HepG2 (cell line): ENCODE measurements around the gene SPRY1. TPM values are rescaled to one million over a fixed set of nuclear protein-coding genes. Genes with fewer than 3 reads are reported as not detected.

ENCODE experiments used
- ATAC-seq: fragments of 200-7000 bp; cut with Tn5 transposase; 3 replicates; pipeline ENCODE4 v1.9.1; 2020; ENCODE audit warnings: mild to moderate bottlenecking, moderate library complexity
- BruUV-seq: library from RNA; stranded (reverse); fragments of 400-500 nt; replicated peaks from 2 replicates; lab custom pipeline; 2021; lab: Mats Ljungman, UMichigan
- CTCF ChIA-PET: fragments of 300-600 bp; formaldehyde crosslinking; extraction: SDS; loops from one replicate; lab custom pipeline; 2021; ENCODE audit warnings: low total read pairs, inconsistent platforms, low intra/inter-chr PET ratio; lab: Yijun Ruan, JAX
- POLR2A ChIA-PET: fragments of 350-600 bp; sonication (Branson Sonifier 250); formaldehyde crosslinking; loops from one replicate; lab custom pipeline; 2020; ENCODE audit warnings: antibody characterized with exemption, inconsistent platforms; lab: Yijun Ruan, JAX
- DNase-seq: peaks from one replicate; pipeline ENCODE4 v3.0.0-alpha.2; 2015; ENCODE audit warnings: low spot score
- FAIRE-seq: peaks from 3 replicates; lab custom pipeline; 2011; peaks lifted over from hg19 to GRCh38; lab: Jason Lieb, UNC
- H2AFZ ChIP-seq: one replicate; pipeline ENCODE4 v1.6.1; 2011; ENCODE audit warnings: low read length, inconsistent platforms
- H3K27ac ChIP-seq: fragments of 300-600 bp; 3 replicates; pipeline ENCODE4 v1.8.0; 2011; ENCODE audit warnings: mixed run types, mild to moderate bottlenecking, mixed read lengths, low read length, inconsistent platforms; ENCODE audit not compliant: insufficient read depth; ENCODE audit errors: extremely low read length
- H3K27me3 ChIP-seq, 2 experiments: fragments of 200-600 bp in 1 of 2; 2 replicates in 1 of 2; 3 replicates in 1 of 2; pipeline versions ENCODE4 v1.6.0 to v1.8.0; 2011; ENCODE audit warnings: low read length in 2 of 2, mild to moderate bottlenecking in 2 of 2, moderate library complexity in 2 of 2, inconsistent platforms in 1 of 2; ENCODE audit not compliant: insufficient read depth in 2 of 2, control insufficient read depth in 1 of 2
- H3K36me3 ChIP-seq, 2 experiments: fragments of 200-600 bp in 1 of 2; replicated peaks in 1 of 2; 2 replicates in 1 of 2; 3 replicates in 1 of 2; pipeline versions ENCODE4 v1.5.1 to v1.8.0; 2011; ENCODE audit warnings: low read length in 2 of 2, inconsistent platforms in 1 of 2; ENCODE audit not compliant: insufficient read depth in 2 of 2, control insufficient read depth in 1 of 2
- H3K4me1 ChIP-seq: 2 replicates; pipeline ENCODE4 v1.5.1; 2012; ENCODE audit warnings: low read length, inconsistent platforms; ENCODE audit not compliant: insufficient read depth
- H3K4me2 ChIP-seq: 2 replicates; pipeline ENCODE4 v1.6.0; 2011; ENCODE audit warnings: low read depth, low read length, inconsistent platforms
- H3K4me3 ChIP-seq, 3 experiments: fragments of 200-600 bp in 1 of 3; sonication (generic), shearing (Covaris generic) in 1 of 3; replicated peaks in 1 of 3; 2 replicates each; pipeline ENCODE4 v1.5.1; 2011 to 2016; ENCODE audit warnings: low read length in 3 of 3, inconsistent platforms in 2 of 3, low read depth in 2 of 3, mild to moderate bottlenecking in 2 of 3, control low read depth in 1 of 3, mixed read lengths in 1 of 3; ENCODE audit not compliant: insufficient read depth in 1 of 3
- H3K79me2 ChIP-seq: one replicate; pipeline ENCODE4 v1.6.1; 2011; ENCODE audit warnings: low read length, inconsistent platforms; ENCODE audit not compliant: insufficient read depth
- H3K9ac ChIP-seq: 2 replicates; pipeline ENCODE4 v1.6.0; 2011; ENCODE audit warnings: mild to moderate bottlenecking, low read depth, low read length, inconsistent platforms; ENCODE audit not compliant: insufficient read depth
- H3K9me3 ChIP-seq: 2 replicates; pipeline ENCODE4 v1.5.1; 2012; ENCODE audit warnings: mild to moderate bottlenecking, low read length
- H4K20me1 ChIP-seq: 2 replicates; pipeline ENCODE4 v1.6.0; 2011; ENCODE audit warnings: inconsistent platforms, mild to moderate bottlenecking, low read length, moderate library complexity; ENCODE audit not compliant: insufficient read depth
- CREM ChIP-seq, 2 experiments: sonication (generic) in 1 of 2; formaldehyde crosslinking in 1 of 2; IDR thresholded peaks; 2 replicates each; pipeline versions ENCODE4 v1.4.0 to v1.6.1; 2016 to 2020; ENCODE audit warnings: antibody characterized with exemption in 1 of 2, mild to moderate bottlenecking in 1 of 2, missing genetic modification reagents in 1 of 2
- FOSL2 ChIP-seq: sonication (generic); formaldehyde crosslinking; IDR thresholded peaks from 2 replicates; pipeline ENCODE4 v1.4.0; 2020; ENCODE audit warnings: missing genetic modification reagents
- HDAC1 ChIP-seq: sonication (generic); formaldehyde crosslinking; IDR thresholded peaks from 2 replicates; pipeline ENCODE4 v1.5.1; 2020; ENCODE audit warnings: mild to moderate bottlenecking, missing genetic modification reagents
- LRRFIP1 ChIP-seq: sonication (generic); formaldehyde crosslinking; conservative IDR thresholded peaks from 2 replicates; pipeline ENCODE4 v1.4.0; 2020; ENCODE audit warnings: missing genetic modification reagents
- MED13 ChIP-seq: sonication (generic); formaldehyde crosslinking; IDR thresholded peaks from 2 replicates; pipeline ENCODE4 v1.5.0; 2020; ENCODE audit warnings: missing genetic modification reagents
- NBN ChIP-seq: fragments of 450-650 bp; conservative IDR thresholded peaks from 2 replicates; pipeline ENCODE4 v1.6.1; 2017
- PAX8 ChIP-seq: sonication (generic); formaldehyde crosslinking; IDR thresholded peaks from 2 replicates; pipeline ENCODE4 v1.8.0; 2022; ENCODE audit warnings: mild to moderate bottlenecking, missing genetic modification reagents, borderline replicate concordance
- SP5 ChIP-seq: IDR thresholded peaks from 2 replicates; pipeline ENCODE4 v1.6.1; 2016; ENCODE audit warnings: low read depth, borderline replicate concordance
- ZBED4 ChIP-seq: sonication (generic); formaldehyde crosslinking; IDR thresholded peaks from 2 replicates; pipeline ENCODE4 v1.4.0; 2020; ENCODE audit warnings: missing genetic modification reagents, borderline replicate concordance
- ZBTB4 ChIP-seq: sonication (generic); formaldehyde crosslinking; IDR thresholded peaks from 2 replicates; pipeline ENCODE4 v1.4.0; 2020; ENCODE audit warnings: missing genetic modification reagents, mild to moderate bottlenecking, borderline replicate concordance
- ZMYM4 ChIP-seq: sonication (generic); formaldehyde crosslinking; IDR thresholded peaks from 2 replicates; pipeline ENCODE4 v1.8.1; 2023; ENCODE audit warnings: mild to moderate bottlenecking, missing genetic modification reagents
- ZNF12 ChIP-seq: sonication (generic); formaldehyde crosslinking; IDR thresholded peaks from 2 replicates; pipeline ENCODE4 v1.5.0; 2020; ENCODE audit warnings: missing genetic modification reagents
- ZNF274 ChIP-seq: sonication (generic); formaldehyde crosslinking; IDR thresholded peaks from 2 replicates; pipeline ENCODE4 v1.5.1; 2020; ENCODE audit warnings: mild to moderate bottlenecking, missing genetic modification reagents
- ZNF780A ChIP-seq: sonication (generic); formaldehyde crosslinking; IDR thresholded peaks from 2 replicates; pipeline ENCODE4 v1.8.0; 2022; ENCODE audit warnings: mild to moderate bottlenecking, missing genetic modification reagents, moderate library complexity
- WGBS: methylation state at CpG from one replicate; pipeline ENCODE4 v1.1.6; 2017; ENCODE audit warnings: low lambda C conversion rate; 5-methylcytosine and 5-hydroxymethylcytosine counted together
- in situ Hi-C: cut with HindIII; loops from 2 replicates; pipeline ENCODE4 v1.10.0; 2017; ENCODE audit warnings: low pct_unique_long_range_greater_than_20kb; ENCODE audit not compliant: extremely low pct_ligation_motif_present
- intact Hi-C: fragments of 100-400 bp; cut with micrococcal nuclease; formaldehyde crosslinking; loops from one replicate; pipeline ENCODE4 v1.10.0; 2022; ENCODE audit not compliant: unreplicated experiment
- polyA plus RNA-seq, 8 experiments: library from polyadenylated mRNA; depleted of rRNA in 3 of 8; stranded (reverse) in 7 of 8; unstranded in 1 of 8; fragments of >200 nt; fragmentation: Illumina TruSeq in 4 of 8; extraction: Trizol in 4 of 8; gene quantifications; 2 replicates each; pipeline versions ENCODE4 v1.2.1 to v1.2.3, GENCODE V29; 2011 to 2016; ENCODE audit warnings: low read depth in 4 of 8, missing spikeins in 1 of 8, mixed read lengths in 1 of 8; ENCODE audit not compliant: insufficient read depth in 1 of 8
- total RNA-seq, 5 experiments: library from RNA; depleted of rRNA; stranded (reverse); fragments of >200 nt; fragmentation: Illumina TruSeq; extraction: Trizol; gene quantifications; 2 replicates each; pipeline ENCODE4 v1.2.3, GENCODE V29; 2016; ENCODE audit warnings: low read depth in 1 of 5

Gene SPRY1
- total and polyA plus RNA-seq, 2 of the 13 experiments (the other 11 are each of a cell fraction or from before 2014, with no cell fraction given), result 24.7 to 33.4 TPM

- POLR2A ChIA-PET, result interaction anchor here (1.0 to 1.6 kb wide), 3 partner anchors 9 to 206 kb away, joined by 3 to 6 read pairs (median 5); no protein-coding TSS in a partner anchor
- intact Hi-C loops, result loop anchor here (1.0 to 10.0 kb wide), 6 partner anchors 47 to 915 kb away; partner anchors contain the start of gene SPRY1
- FAIRE-seq, result no peak
- TF ChIP-seq LRRFIP1 (CRISPR knock-in tag) (no peak), FOSL2 (CRISPR knock-in tag) (peak; percentile 63), CREM (IDR thresholded peaks at IDR 0.05) (peak; percentile 57), CREM (CRISPR knock-in tag; IDR thresholded peaks at IDR 0.05) (no peak), ZBED4 (CRISPR knock-in tag) (no peak), NBN (no peak), ZNF12 (CRISPR knock-in tag) (peak; percentile 64; the same call in 1 of the 2 replicates), ZBTB4 (CRISPR knock-in tag) (no peak), ZMYM4 (no peak), MED13 (CRISPR knock-in tag) (0 out of 2 replicates have a peak, but pooled peaks have one; percentile 26), SP5 (CRISPR knock-in tag) (no peak), PAX8 (CRISPR knock-in tag) (no peak), HDAC1 (no peak), ZNF274 (CRISPR knock-in tag) (no peak), ZNF780A (no peak)
Measured at GRCh38 chr4:123349421-123350190, 47.0 kb upstream of the SPRY1 start.

More at GRCh38 chr4:123349421-123350190, 47.0 kb upstream of the SPRY1 start:
- H3K9me3 ChIP-seq, result no peaks in the 10 kb centered on the region
- H2AFZ ChIP-seq, result no peak overlapping the region
- in situ Hi-C loops, result no loop called here
- CTCF ChIA-PET, result interaction anchor here (1.0 kb wide), 1 partner anchor 311 kb away, joined by 3 read pairs; no protein-coding TSS in a partner anchor
- no peaks in the 10 kb centered on the region for H3K27me3 ChIP-seq
- H3K9ac ChIP-seq, result peak overlapping the region; percentile 19; the same call in 1 of the 2 replicates
- H3K4me3 ChIP-seq, result peak overlapping the region in 2 of 3 experiments; percentile 15 to 23; a peak in 1 of 6 replicates
- DNase-seq, result peak; percentile 86
- BruUV-seq, result no TSS peak
- peak; percentile 75 for ATAC-seq
- 4% methylated on average over 5 of the region's 7 CpGs for WGBS
- no peak overlapping the region for H3K27ac ChIP-seq
- no peaks in the 10 kb centered on the region for H4K20me1 ChIP-seq
- no peaks in the 10 kb centered on the region for H3K79me2 ChIP-seq
- peaks cover 51% of the 10 kb centered on the region for H3K4me1 ChIP-seq
- H3K36me3 ChIP-seq, result no peaks in the 10 kb centered on the region
- H3K4me2 ChIP-seq, result peak overlapping the region; percentile 74
